Right forelimb (tissue), 1 donor: Measurements from ENCODE around the gene FAM83C.

Experiments
- DNase-seq: peaks from one replicate; pipeline ENCODE4 v3.0.0-alpha.2; 2018

Gene FAM83C

GRCh38 chr20:35281506-35282101 lies 10.6 kb downstream of the FAM83C start:
- DNase-seq, result no peak

GRCh38 chr20:35280523-35280922 lies 11.7 kb downstream of the FAM83C start:
- DNase-seq, result no peak

- DNase-seq, result no peak
Observed at GRCh38 chr20:35279533-35280174, 12.6 kb downstream of the FAM83C start.

GRCh38 chr20:35279040-35279439 lies 13.2 kb downstream of the FAM83C start:
- no peak for DNase-seq

GRCh38 chr20:35277531-35278395 lies 14.5 kb downstream of the FAM83C start, which contains the start of gene MMP24OS:
TSS of gene MMP24OS (minus strand) at chr20:35278122. CDS start at chr20:35277929, 193 bp downstream.
- DNase-seq, result peak; percentile 88

- DNase-seq, result no peak
Observed at GRCh38 chr20:35277127-35277526, 15.1 kb downstream of the FAM83C start.

- no peak for DNase-seq
Observed at GRCh38 chr20:35276408-35276807, 15.8 kb downstream of the FAM83C start.

- no peak for DNase-seq
Observed at GRCh38 chr20:35275741-35276251, 16.4 kb downstream of the FAM83C start.

- DNase-seq, result no peak
Observed at GRCh38 chr20:35274172-35275092, 17.8 kb downstream of the FAM83C start.

GRCh38 chr20:35273449-35274171 lies 18.6 kb downstream of the FAM83C start:
- DNase-seq, result no peak

- DNase-seq, result no peak
Observed at GRCh38 chr20:35271904-35272303, 20.3 kb downstream of the FAM83C start.

- DNase-seq, result no peak
Observed at GRCh38 chr20:35271073-35271882, 20.9 kb downstream of the FAM83C start.

- no peak for DNase-seq
Observed at GRCh38 chr20:35270021-35270902, 22.0 kb downstream of the FAM83C start.

- peak; percentile 76 for DNase-seq
Observed at GRCh38 chr20:35269055-35269781, 23.0 kb downstream of the FAM83C start.

GRCh38 chr20:35267092-35267491 lies 25.1 kb downstream of the FAM83C start:
- DNase-seq, result no peak

- DNase-seq, result no peak
Observed at GRCh38 chr20:35264755-35265154, 27.5 kb downstream of the FAM83C start.

GRCh38 chr20:35263532-35264341 lies 28.5 kb downstream of the FAM83C start:
- DNase-seq, result no peak
